K562 (cell line): ENCODE data around the gene VPS9D1.

Experiments used
- CTCF ChIP-seq, 3 experiments: IDR thresholded peaks in 2 of 3; conservative IDR thresholded peaks in 1 of 3; 2 replicates each; pipeline ENCODE4 v1.5.1; 2011 to 2012; ENCODE audit warnings: low read length in 3 of 3, mild to moderate bottlenecking in 3 of 3, control low read depth in 2 of 3, improper control_type of control experiment in 1 of 3, inconsistent platforms in 1 of 3, low read depth in 1 of 3, mixed read lengths in 1 of 3, moderate library complexity in 1 of 3; ENCODE audit not compliant: insufficient read depth in 2 of 3
- GTF2F1 ChIP-seq: IDR thresholded peaks from 2 replicates; pipeline ENCODE4 v1.6.1; 2011; ENCODE audit warnings: low read depth, low read length, improper control_type of control experiment
- KDM5B ChIP-seq: fragments of 200-600 bp; sonication (generic); IDR thresholded peaks from 2 replicates; pipeline ENCODE4 v1.6.1; 2012; ENCODE audit warnings: low read depth, mild to moderate bottlenecking, moderate library complexity, low read length, control low read depth, inconsistent platforms; ENCODE audit not compliant: insufficient replicate concordance
- POLR2AphosphoS5 ChIP-seq: IDR thresholded peaks from 2 replicates; pipeline ENCODE4 v1.6.1; 2011; ENCODE audit warnings: mild to moderate bottlenecking, low read depth, low read length, moderate library complexity; ENCODE audit not compliant: control insufficient read depth, insufficient read depth
- PTRF ChIP-seq: fragments of 450-650 bp; IDR thresholded peaks from 2 replicates; pipeline ENCODE4 v1.6.1; 2016; ENCODE audit warnings: mild to moderate bottlenecking, missing genetic modification characterization, missing compliant biosample characterization
- ZNF280B ChIP-seq: fragments of 250-450 bp; sonication (Bioruptor Pico); IDR thresholded peaks from 2 replicates; pipeline ENCODE4 v1.5.1; 2021; ENCODE audit warnings: mild to moderate bottlenecking

- no peak for TF ChIP-seq KDM5B
- no peak for TF ChIP-seq ZNF280B (CRISPR knock-in tag)
- TF ChIP-seq POLR2AphosphoS5: no peak; the same call in 1 of the 2 replicates
- no peak for TF ChIP-seq CTCF (IDR thresholded peaks at IDR 0.05 in 2 of 3, conservative IDR thresholded peaks at IDR 0.05 in 1 of 3; ENCODE audit: insufficient read depth in 2 of 3, low read depth in 1 of 3, low read length in 3 of 3)
- TF ChIP-seq PTRF (tag): no peak
- no peak for TF ChIP-seq GTF2F1
Measured at GRCh38 chr16:89696670-89697128, 24.0 kb downstream of the VPS9D1 start.
